HepG2 (cell line): ENCODE measurements around the gene NVL. TPM values are rescaled to one million over a fixed set of nuclear protein-coding genes. Genes with fewer than 3 reads are reported as not detected.

Source experiments
- ATAC-seq: fragments of 200-7000 bp; cut with Tn5 transposase; 3 replicates; pipeline ENCODE4 v1.9.1; 2020; ENCODE audit warnings: mild to moderate bottlenecking, moderate library complexity
- BruUV-seq: library from RNA; stranded (reverse); fragments of 400-500 nt; replicated peaks from 2 replicates; lab custom pipeline; 2021; lab: Mats Ljungman, UMichigan
- CTCF ChIA-PET: fragments of 300-600 bp; formaldehyde crosslinking; extraction: SDS; loops from one replicate; lab custom pipeline; 2021; ENCODE audit warnings: low total read pairs, inconsistent platforms, low intra/inter-chr PET ratio; lab: Yijun Ruan, JAX
- POLR2A ChIA-PET: fragments of 350-600 bp; sonication (Branson Sonifier 250); formaldehyde crosslinking; loops from one replicate; lab custom pipeline; 2020; ENCODE audit warnings: antibody characterized with exemption, inconsistent platforms; lab: Yijun Ruan, JAX
- DNase-seq: peaks from one replicate; pipeline ENCODE4 v3.0.0-alpha.2; 2015; ENCODE audit warnings: low spot score
- FAIRE-seq: peaks from 3 replicates; lab custom pipeline; 2011; peaks lifted over from hg19 to GRCh38; lab: Jason Lieb, UNC
- H2AFZ ChIP-seq: one replicate; pipeline ENCODE4 v1.6.1; 2011; ENCODE audit warnings: low read length, inconsistent platforms
- H3K27ac ChIP-seq: fragments of 300-600 bp; 3 replicates; pipeline ENCODE4 v1.8.0; 2011; ENCODE audit warnings: mixed run types, mild to moderate bottlenecking, mixed read lengths, low read length, inconsistent platforms; ENCODE audit not compliant: insufficient read depth; ENCODE audit errors: extremely low read length
- H3K27me3 ChIP-seq, 2 experiments: fragments of 200-600 bp in 1 of 2; 2 replicates in 1 of 2; 3 replicates in 1 of 2; pipeline versions ENCODE4 v1.6.0 to v1.8.0; 2011; ENCODE audit warnings: low read length in 2 of 2, mild to moderate bottlenecking in 2 of 2, moderate library complexity in 2 of 2, inconsistent platforms in 1 of 2; ENCODE audit not compliant: insufficient read depth in 2 of 2, control insufficient read depth in 1 of 2
- H3K36me3 ChIP-seq, 2 experiments: fragments of 200-600 bp in 1 of 2; replicated peaks in 1 of 2; 2 replicates in 1 of 2; 3 replicates in 1 of 2; pipeline versions ENCODE4 v1.5.1 to v1.8.0; 2011; ENCODE audit warnings: low read length in 2 of 2, inconsistent platforms in 1 of 2; ENCODE audit not compliant: insufficient read depth in 2 of 2, control insufficient read depth in 1 of 2
- H3K4me1 ChIP-seq: 2 replicates; pipeline ENCODE4 v1.5.1; 2012; ENCODE audit warnings: low read length, inconsistent platforms; ENCODE audit not compliant: insufficient read depth
- H3K4me2 ChIP-seq: 2 replicates; pipeline ENCODE4 v1.6.0; 2011; ENCODE audit warnings: low read depth, low read length, inconsistent platforms
- H3K4me3 ChIP-seq, 3 experiments: fragments of 200-600 bp in 1 of 3; sonication (generic), shearing (Covaris generic) in 1 of 3; replicated peaks in 1 of 3; 2 replicates each; pipeline ENCODE4 v1.5.1; 2011 to 2016; ENCODE audit warnings: low read length in 3 of 3, inconsistent platforms in 2 of 3, low read depth in 2 of 3, mild to moderate bottlenecking in 2 of 3, control low read depth in 1 of 3, mixed read lengths in 1 of 3; ENCODE audit not compliant: insufficient read depth in 1 of 3
- H3K79me2 ChIP-seq: one replicate; pipeline ENCODE4 v1.6.1; 2011; ENCODE audit warnings: low read length, inconsistent platforms; ENCODE audit not compliant: insufficient read depth
- H3K9ac ChIP-seq: 2 replicates; pipeline ENCODE4 v1.6.0; 2011; ENCODE audit warnings: mild to moderate bottlenecking, low read depth, low read length, inconsistent platforms; ENCODE audit not compliant: insufficient read depth
- H3K9me3 ChIP-seq: 2 replicates; pipeline ENCODE4 v1.5.1; 2012; ENCODE audit warnings: mild to moderate bottlenecking, low read length
- H4K20me1 ChIP-seq: 2 replicates; pipeline ENCODE4 v1.6.0; 2011; ENCODE audit warnings: inconsistent platforms, mild to moderate bottlenecking, low read length, moderate library complexity; ENCODE audit not compliant: insufficient read depth
- UBTF ChIP-seq: sonication (generic); formaldehyde crosslinking; IDR thresholded peaks from 2 replicates; pipeline ENCODE4 v1.4.0; 2020; ENCODE audit warnings: mild to moderate bottlenecking, missing genetic modification reagents
- ZBTB21 ChIP-seq: sonication (generic); formaldehyde crosslinking; IDR thresholded peaks from 2 replicates; pipeline ENCODE4 v1.4.0; 2020; ENCODE audit warnings: missing genetic modification reagents
- ZNF121 ChIP-seq: sonication (generic); formaldehyde crosslinking; IDR thresholded peaks from 2 replicates; pipeline ENCODE4 v1.5.0; 2020; ENCODE audit warnings: mild to moderate bottlenecking, missing genetic modification reagents
- ZNF770 ChIP-seq: sonication (generic); formaldehyde crosslinking; IDR thresholded peaks from 2 replicates; pipeline ENCODE4 v1.5.0; 2020; ENCODE audit warnings: mild to moderate bottlenecking, missing genetic modification reagents
- WGBS: methylation state at CpG from one replicate; pipeline ENCODE4 v1.1.6; 2017; ENCODE audit warnings: low lambda C conversion rate; 5-methylcytosine and 5-hydroxymethylcytosine counted together
- in situ Hi-C: cut with HindIII; loops from 2 replicates; pipeline ENCODE4 v1.10.0; 2017; ENCODE audit warnings: low pct_unique_long_range_greater_than_20kb; ENCODE audit not compliant: extremely low pct_ligation_motif_present
- intact Hi-C: fragments of 100-400 bp; cut with micrococcal nuclease; formaldehyde crosslinking; loops from one replicate; pipeline ENCODE4 v1.10.0; 2022; ENCODE audit not compliant: unreplicated experiment
- polyA plus RNA-seq, 8 experiments: library from polyadenylated mRNA; depleted of rRNA in 3 of 8; stranded (reverse) in 7 of 8; unstranded in 1 of 8; fragments of >200 nt; fragmentation: Illumina TruSeq in 4 of 8; extraction: Trizol in 4 of 8; gene quantifications; 2 replicates each; pipeline versions ENCODE4 v1.2.1 to v1.2.3, GENCODE V29; 2011 to 2016; ENCODE audit warnings: low read depth in 4 of 8, missing spikeins in 1 of 8, mixed read lengths in 1 of 8; ENCODE audit not compliant: insufficient read depth in 1 of 8
- total RNA-seq, 5 experiments: library from RNA; depleted of rRNA; stranded (reverse); fragments of >200 nt; fragmentation: Illumina TruSeq; extraction: Trizol; gene quantifications; 2 replicates each; pipeline ENCODE4 v1.2.3, GENCODE V29; 2016; ENCODE audit warnings: low read depth in 1 of 5

Gene NVL
- total and polyA plus RNA-seq, 2 of the 13 experiments (the other 11 are each of a cell fraction or from before 2014, with no cell fraction given) = 8.3 to 21.0 TPM

GRCh38 chr1:224271106-224271505 is 58.9 kb downstream of the NVL start:
- no peak for DNase-seq
- intact Hi-C loops (no loop called here), in situ Hi-C loops (no loop called here)
- Histone ChIP-seq H3K27me3 (no peaks in the 10 kb centered on the region), H3K4me1 (no peaks in the 10 kb centered on the region), H3K27ac (no peak overlapping the region), H3K9ac (no peak overlapping the region), H3K4me3 (no peak overlapping the region), H4K20me1 (no peaks in the 10 kb centered on the region), H2AFZ (no peak overlapping the region), H3K79me2 (no peaks in the 10 kb centered on the region), H3K4me2 (no peak overlapping the region), H3K9me3 (no peaks in the 10 kb centered on the region), H3K36me3 (peaks cover 2 to 4% of the 10 kb centered on the region in 2 experiments; a peak in 1 of 5 replicates)
- no peak for ATAC-seq
- ChIA-PET POLR2A (no interaction called here), CTCF (no interaction called here)
- WGBS = 98% methylated on average over 2 of the region's 3 CpGs
- TF ChIP-seq UBTF (CRISPR knock-in tag) (no peak), ZNF121 (CRISPR knock-in tag) (peak; percentile 79), ZNF770 (0 out of 2 replicates have a peak, but pooled peaks have one; percentile 33), ZBTB21 (CRISPR knock-in tag) (no peak)
- no TSS peak for BruUV-seq
- no peak for FAIRE-seq
